K562 (cell line): Measurements from ENCODE around the gene METRNL. TPM values are rescaled to one million over a fixed set of nuclear protein-coding genes. Genes with fewer than 3 reads are reported as not detected.

Experiments used
- ATAC-seq: fragments of 200-7000 bp; cut with Tn5 transposase; 3 replicates; pipeline ENCODE4 v1.9.1; 2020; ENCODE audit warnings: moderate library complexity
- BruUV-seq: library from RNA; stranded (reverse); fragments of 400-500 nt; replicated peaks from 2 replicates; lab custom pipeline; 2021; lab: Mats Ljungman, UMichigan
- CTCF ChIA-PET: fragments of 300-600 bp; formaldehyde crosslinking; extraction: SDS; loops from one replicate; lab custom pipeline; 2021; ENCODE audit warnings: low intra/inter-chr PET ratio; lab: Yijun Ruan, JAX
- POLR2A ChIA-PET: fragments of 300-600, 350-650 bp; sonication (Branson Sonifier 250); formaldehyde crosslinking; extraction: SDS; loops from one replicate; lab custom pipeline; 2021; ENCODE audit warnings: antibody characterized with exemption, inconsistent platforms; lab: Yijun Ruan, JAX
- DNase-seq, 4 experiments: peaks; one replicate each; pipeline versions ENCODE4 v3.0.0 to v3.0.0-alpha.2; 2011 to 2018; ENCODE audit warnings: low spot score in 3 of 4, mixed read lengths in 3 of 4; ENCODE audit errors: extremely low read depth in 1 of 4
- FAIRE-seq: peaks from 2 replicates; lab custom pipeline; 2011; peaks lifted over from hg19 to GRCh38; lab: Jason Lieb, UNC
- H2AFZ ChIP-seq: 2 replicates; pipeline ENCODE4 v1.6.0; 2011; ENCODE audit warnings: low read depth, low read length, control low read depth, inconsistent platforms
- H3K27ac ChIP-seq: fragments of 200-600 bp; 3 replicates; pipeline ENCODE4 v1.8.0; 2011; ENCODE audit warnings: low read depth, mild to moderate bottlenecking, control low read depth, inconsistent platforms, low read length, moderate library complexity, mixed read lengths; ENCODE audit errors: extremely low read depth
- H3K27me3 ChIP-seq, 2 experiments: fragments of 300-600 bp in 1 of 2; 2 replicates in 1 of 2; 3 replicates in 1 of 2; pipeline versions ENCODE4 v1.6.0 to v1.8.0; 2011; ENCODE audit warnings: inconsistent platforms in 2 of 2, low read length in 2 of 2, mild to moderate bottlenecking in 1 of 2, mixed read lengths in 1 of 2, moderate library complexity in 1 of 2; ENCODE audit not compliant: control insufficient read depth in 2 of 2, insufficient read depth in 2 of 2
- H3K36me3 ChIP-seq: fragments of 300-600 bp; 3 replicates; pipeline ENCODE4 v1.8.0; 2011; ENCODE audit warnings: mild to moderate bottlenecking, low read length, inconsistent platforms; ENCODE audit not compliant: control insufficient read depth, insufficient read depth
- H3K4me1 ChIP-seq, 2 experiments: fragments of 200-600 bp in 1 of 2; replicated peaks in 1 of 2; 2 replicates in 1 of 2; 3 replicates in 1 of 2; pipeline versions ENCODE4 v1.5.1 to v1.8.0; 2011; ENCODE audit warnings: inconsistent platforms in 2 of 2, low read length in 2 of 2, mild to moderate bottlenecking in 1 of 2, mixed read lengths in 1 of 2, moderate library complexity in 1 of 2; ENCODE audit not compliant: control insufficient read depth in 2 of 2, insufficient read depth in 2 of 2
- H3K4me2 ChIP-seq: 2 replicates; pipeline ENCODE4 v1.6.1; 2011; ENCODE audit warnings: low read length, control low read depth, inconsistent platforms, mixed read lengths; ENCODE audit not compliant: insufficient read depth
- H3K4me3 ChIP-seq: fragments of 200-600 bp; sonication (generic), shearing (Covaris generic); 2 replicates; pipeline ENCODE4 v1.5.1; 2016; ENCODE audit warnings: control low read depth, inconsistent platforms
- H3K79me2 ChIP-seq: fragments of 200-600 bp; 3 replicates; pipeline ENCODE4 v1.8.0; 2011; ENCODE audit warnings: low read length, inconsistent platforms; ENCODE audit not compliant: control insufficient read depth, insufficient read depth
- H3K9ac ChIP-seq, 2 experiments: 2 replicates each; pipeline versions ENCODE4 v1.6.0 to v1.6.1; 2011; ENCODE audit warnings: low read depth in 2 of 2, low read length in 2 of 2, control low read depth in 1 of 2, inconsistent platforms in 1 of 2, mild to moderate bottlenecking in 1 of 2, mixed read lengths in 1 of 2; ENCODE audit not compliant: insufficient read depth in 1 of 2
- H3K9me1 ChIP-seq: one replicate; pipeline ENCODE4 v1.6.0; 2011; ENCODE audit warnings: inconsistent platforms, mild to moderate bottlenecking, low read length, moderate library complexity; ENCODE audit not compliant: control insufficient read depth, insufficient read depth
- H3K9me3 ChIP-seq: replicated peaks from 2 replicates; pipeline ENCODE4 v1.5.1; 2011; ENCODE audit warnings: low read depth, low read length, inconsistent platforms; ENCODE audit not compliant: control insufficient read depth, insufficient read depth
- H4K20me1 ChIP-seq: replicated peaks from 2 replicates; pipeline ENCODE4 v1.6.1; 2011; ENCODE audit warnings: low read length, inconsistent platforms, mixed read lengths; ENCODE audit not compliant: control insufficient read depth, insufficient read depth
- EZH2 ChIP-seq: IDR thresholded peaks from 2 replicates; pipeline ENCODE4 v1.6.1; 2012; ENCODE audit warnings: low read depth, mild to moderate bottlenecking, inconsistent platforms, low read length, borderline replicate concordance
- STAT5A ChIP-seq: IDR thresholded peaks from 2 replicates; pipeline ENCODE4 v1.6.1; 2012; ENCODE audit warnings: low read length, inconsistent platforms, borderline replicate concordance
- SUPT5H ChIP-seq: fragments of 450-650 bp; IDR thresholded peaks from 2 replicates; pipeline ENCODE4 v1.6.1; 2016
- TAL1 ChIP-seq: fragments of 450-650 bp; IDR thresholded peaks from 2 replicates; pipeline ENCODE4 v1.6.1; 2016; ENCODE audit warnings: mild to moderate bottlenecking
- ZNF277 ChIP-seq: fragments of 250-450 bp; sonication (Bioruptor Pico); IDR thresholded peaks from 2 replicates; pipeline ENCODE4 v1.8.0; 2022; ENCODE audit warnings: inconsistent platforms, mild to moderate bottlenecking, moderate library complexity, borderline replicate concordance
- WGBS: fragments of 100-300 bp; shearing (Covaris generic); methylation state at CpG from one replicate; pipeline ENCODE4 v1.1.6; 2016; ENCODE audit warnings: low coverage, mixed read lengths; ENCODE audit not compliant: insufficient coverage; ENCODE audit errors: missing lambda C conversion rate; 5-methylcytosine and 5-hydroxymethylcytosine counted together
- in situ Hi-C: fragments of 300-500 bp; cut with MboI; formaldehyde crosslinking; loops from 4 replicates; pipeline ENCODE4 v1.15.0; 2018; ENCODE audit warnings: inconsistent platforms, mixed read lengths
- intact Hi-C: fragments of 100-400 bp; cut with micrococcal nuclease; formaldehyde crosslinking; loops from 2 replicates; pipeline ENCODE4 v1.14.2; 2022
- polyA plus RNA-seq, 8 experiments: library from polyadenylated mRNA; depleted of rRNA in 4 of 8; stranded (reverse) in 5 of 8; unstranded in 3 of 8; fragments of >200 nt; fragmentation: Nextera tagmentation in 2 of 8; fragmentation: Illumina TruSeq in 1 of 8; extraction: Ambion mirVana in 2 of 8; extraction: Trizol in 1 of 8; gene quantifications; 2 replicates each; pipeline versions ENCODE4 v1.2.1 to v1.2.3, GENCODE V29; 2011 to 2014; ENCODE audit warnings: inconsistent platforms in 1 of 8, missing spikeins in 1 of 8
- total RNA-seq, 7 experiments: library from RNA; depleted of rRNA in 6 of 7; stranded (reverse); fragments of >200 nt in 6 of 7; fragmentation: Illumina TruSeq in 2 of 7; extraction: Trizol in 2 of 7; gene quantifications; 2 replicates each; pipeline versions ENCODE4 v1.2.1 to v1.2.3, GENCODE V29; 2011 to 2021; ENCODE audit warnings: low replicate concordance in 1 of 7

The METRNL gene
- total and polyA plus RNA-seq, 9 of the 15 experiments (the other 6 are each of a cell fraction or from before 2014, with no cell fraction given): 0.17 to 31.8 (median 2.9) TPM

DNA sequence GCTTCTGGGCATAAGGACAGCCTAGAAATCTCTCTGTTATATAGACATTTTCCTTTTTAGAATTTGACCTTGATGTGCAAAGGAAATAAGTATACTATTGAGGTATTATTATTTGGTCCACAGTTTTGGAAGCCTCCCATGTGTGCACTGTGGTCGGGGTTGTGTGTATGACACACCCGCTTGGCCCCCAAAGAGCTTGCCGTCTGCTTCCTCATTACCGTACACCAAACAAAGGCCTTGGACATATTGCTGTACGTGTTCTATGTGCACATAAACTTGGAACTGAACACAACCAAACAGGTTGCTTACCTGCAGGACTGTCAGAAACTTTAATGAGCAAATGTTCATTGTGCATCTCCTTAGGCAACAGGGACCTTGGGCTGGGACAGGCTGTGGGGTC, 38.2 kb downstream of the METRNL start:
- in situ Hi-C loops: no loop called here
- Histone ChIP-seq H3K4me2 (no peak overlapping the region), H4K20me1 (peaks cover 17% of the 10 kb centered on the region), H3K36me3 (no peaks in the 10 kb centered on the region), H3K4me3 (no peak overlapping the region), H3K79me2 (no peaks in the 10 kb centered on the region), H3K9me1 (no peaks in the 10 kb centered on the region), H3K9me3 (no peaks in the 10 kb centered on the region), H3K27me3 (peaks cover 33 to 61% of the 10 kb centered on the region in 2 experiments; a peak in 4 of 5 replicates), H3K27ac (no peak overlapping the region), H2AFZ (no peak overlapping the region), H3K9ac (no peak overlapping the region), H3K4me1 (peaks cover 9 to 42% of the 10 kb centered on the region in 2 experiments; a peak in 3 of 5 replicates)
- ChIA-PET POLR2A (interaction anchor here (1.4 to 1.5 kb wide), 2 partner anchors 13 to 33 kb away, joined by 3 to 4 read pairs; no protein-coding TSS in a partner anchor), CTCF (no interaction called here)
- ATAC-seq: no peak
- BruUV-seq: no TSS peak
- FAIRE-seq: peak; percentile 42
- WGBS: 29% methylated on average over 5 of the region's 5 CpGs
- intact Hi-C loops: no loop called here
- DNase-seq: no peak
- TF ChIP-seq STAT5A: no peak
- TF ChIP-seq ZNF277 (CRISPR knock-in tag): no peak
- no peak for TF ChIP-seq EZH2
- TF ChIP-seq SUPT5H: no peak
- TF ChIP-seq TAL1: no peak
